ENCODE results near the gene NKAIN2.
"Not testable (repeated sequence)": the region's sequence is repeated elsewhere in the genome, so short reads cannot be mapped to it uniquely, and the experiment has no call there.

NKAIN2 gene

GRCh38 chr6:124464600-124464999, 660.9 kb downstream of the NKAIN2 start:
- H2BK5ac ChIP-seq (ENCODE audit: low read length); H2BK12ac ChIP-seq (ENCODE audit: low read length); H3K4me1 ChIP-seq (ENCODE audit: control insufficient read depth in 2 of 2, insufficient read depth in 1 of 2, low read depth in 1 of 2, low read length in 2 of 2); H3K14ac ChIP-seq (ENCODE audit: low read length); H2AK5ac ChIP-seq (ENCODE audit: low read depth, low read length); H2BK120ac ChIP-seq (ENCODE audit: low read depth, low read length); H3K4me2 ChIP-seq (ENCODE audit: insufficient read depth, low read length, poor library complexity, severe bottlenecking); H3K27me3 ChIP-seq (ENCODE audit: control insufficient read depth in 3 of 3, insufficient read depth in 3 of 3, low read depth in 1 of 3, low read length in 3 of 3); H3K4ac ChIP-seq (ENCODE audit: low read length); H2BK15ac ChIP-seq (ENCODE audit: low read length); H3K23ac ChIP-seq (ENCODE audit: low read depth, low read length, poor library complexity); H3K36me3 ChIP-seq (replicated peaks in 1 of 2; ENCODE audit: control insufficient read depth in 2 of 2, insufficient read depth in 2 of 2, low read length in 2 of 2); H2AFZ ChIP-seq (ENCODE audit: low read length); H4K91ac ChIP-seq (ENCODE audit: low read depth, low read length, poor library complexity); H3K27ac ChIP-seq (replicated peaks; ENCODE audit: low read length); DNase-seq (ENCODE audit: low spot score); H4K8ac ChIP-seq (ENCODE audit: low read depth, low read length); H3K79me1 ChIP-seq (ENCODE audit: low read depth, low read length); H3K4me3 ChIP-seq (ENCODE audit: low read length in 2 of 2); H3K18ac ChIP-seq (ENCODE audit: low read length); H3K9me3 ChIP-seq (replicated peaks in 1 of 2; ENCODE audit: control insufficient read depth in 2 of 2, insufficient read depth in 1 of 2, low read depth in 1 of 2, low read length in 2 of 2); H3K9ac ChIP-seq (ENCODE audit: low read depth, low read length, poor library complexity): not testable (repeated sequence)
- whole genome bisulfite sequencing, 2 donors (ENCODE audit: extremely low coverage in 2 of 2, insufficient read length in 2 of 2, insufficient replicate concordance in 1 of 2) = no CpG with 5 or more reads among the region's 2 CpGs

GRCh38 chr6:124466949-124467348, 663.3 kb downstream of the NKAIN2 start:
- H3K4me3 ChIP-seq (ENCODE audit: low read length in 2 of 2) = no peak overlapping the region
- H3K4me2 ChIP-seq (ENCODE audit: insufficient read depth, low read length, poor library complexity, severe bottlenecking) = no peak overlapping the region
- no peak overlapping the region for H3K4ac ChIP-seq (ENCODE audit: low read length)
- H2BK120ac ChIP-seq (ENCODE audit: low read depth, low read length) = no peak overlapping the region
- no peaks in the 10 kb centered on the region for H3K27me3 ChIP-seq (ENCODE audit: control insufficient read depth in 3 of 3, insufficient read depth in 3 of 3, low read depth in 1 of 3, low read length in 3 of 3)
- no peak overlapping the region for H4K91ac ChIP-seq (ENCODE audit: low read depth, low read length, poor library complexity)
- no peaks in the 10 kb centered on the region for H3K9me3 ChIP-seq (replicated peaks in 1 of 2; ENCODE audit: control insufficient read depth in 2 of 2, insufficient read depth in 1 of 2, low read depth in 1 of 2, low read length in 2 of 2)
- H3K4me1 ChIP-seq (ENCODE audit: control insufficient read depth in 2 of 2, insufficient read depth in 1 of 2, low read depth in 1 of 2, low read length in 2 of 2) = no peaks in the 10 kb centered on the region
- no peak overlapping the region for H3K18ac ChIP-seq (ENCODE audit: low read length)
- H2BK12ac ChIP-seq (ENCODE audit: low read length) = no peak overlapping the region
- H3K14ac ChIP-seq (ENCODE audit: low read length) = no peak overlapping the region
- no peak overlapping the region for H2BK5ac ChIP-seq (ENCODE audit: low read length)
- H4K8ac ChIP-seq (ENCODE audit: low read depth, low read length) = no peak overlapping the region
- no peak overlapping the region for H2AK5ac ChIP-seq (ENCODE audit: low read depth, low read length)
- no peak overlapping the region for H3K23ac ChIP-seq (ENCODE audit: low read depth, low read length, poor library complexity)
- WGBS, 2 donors (ENCODE audit: extremely low coverage in 2 of 2, insufficient read length in 2 of 2, insufficient replicate concordance in 1 of 2) = no CpG with 5 or more reads among the region's 2 CpGs
- H3K79me1 ChIP-seq (ENCODE audit: low read depth, low read length) = no peaks in the 10 kb centered on the region
- H2BK15ac ChIP-seq (ENCODE audit: low read length) = no peak overlapping the region
- no peak overlapping the region for H3K27ac ChIP-seq (replicated peaks; ENCODE audit: low read length)
- DNase-seq (ENCODE audit: low spot score) = no peak
- H2AFZ ChIP-seq (ENCODE audit: low read length) = no peak overlapping the region
- H3K36me3 ChIP-seq (replicated peaks in 1 of 2; ENCODE audit: control insufficient read depth in 2 of 2, insufficient read depth in 2 of 2, low read length in 2 of 2) = no peaks in the 10 kb centered on the region
- H3K9ac ChIP-seq (ENCODE audit: low read depth, low read length, poor library complexity) = no peak overlapping the region

GRCh38 chr6:124467366-124467765, 663.7 kb downstream of the NKAIN2 start:
- Histone ChIP-seq H3K18ac (ENCODE audit: low read length) (no peak overlapping the region), H2AK5ac (ENCODE audit: low read depth, low read length) (no peak overlapping the region), H2BK5ac (ENCODE audit: low read length) (no peak overlapping the region), H2AFZ (ENCODE audit: low read length) (no peak overlapping the region), H3K14ac (ENCODE audit: low read length) (no peak overlapping the region), H3K4me2 (ENCODE audit: insufficient read depth, low read length, poor library complexity, severe bottlenecking) (no peak overlapping the region), H2BK15ac (ENCODE audit: low read length) (no peak overlapping the region), H3K9me3 (replicated peaks in 1 of 2; ENCODE audit: control insufficient read depth in 2 of 2, insufficient read depth in 1 of 2, low read depth in 1 of 2, low read length in 2 of 2) (peaks cover 0 to 2% of the 10 kb centered on the region in 2 donors), H3K23ac (ENCODE audit: low read depth, low read length, poor library complexity) (no peak overlapping the region), H3K4me1 (ENCODE audit: control insufficient read depth in 2 of 2, insufficient read depth in 1 of 2, low read depth in 1 of 2, low read length in 2 of 2) (no peaks in the 10 kb centered on the region), H4K8ac (ENCODE audit: low read depth, low read length) (no peak overlapping the region), H3K27ac (replicated peaks; ENCODE audit: low read length) (no peak overlapping the region), H3K4me3 (ENCODE audit: low read length in 2 of 2) (no peak overlapping the region), H3K4ac (ENCODE audit: low read length) (no peak overlapping the region), H4K91ac (ENCODE audit: low read depth, low read length, poor library complexity) (no peak overlapping the region), H3K9ac (ENCODE audit: low read depth, low read length, poor library complexity) (no peak overlapping the region), H2BK12ac (ENCODE audit: low read length) (no peak overlapping the region), H3K36me3 (replicated peaks in 1 of 2; ENCODE audit: control insufficient read depth in 2 of 2, insufficient read depth in 2 of 2, low read length in 2 of 2) (no peaks in the 10 kb centered on the region), H3K79me1 (ENCODE audit: low read depth, low read length) (no peaks in the 10 kb centered on the region), H2BK120ac (ENCODE audit: low read depth, low read length) (no peak overlapping the region), H3K27me3 (ENCODE audit: control insufficient read depth in 3 of 3, insufficient read depth in 3 of 3, low read depth in 1 of 3, low read length in 3 of 3) (no peaks in the 10 kb centered on the region)
- DNase-seq (ENCODE audit: low spot score) = no peak
- no CpG with 5 or more reads among the region's 1 CpG for WGBS, 2 donors (ENCODE audit: extremely low coverage in 2 of 2, insufficient read length in 2 of 2, insufficient replicate concordance in 1 of 2)

GRCh38 chr6:124470803-124471202, 667.1 kb downstream of the NKAIN2 start:
- Histone ChIP-seq H3K79me1 (ENCODE audit: low read depth, low read length) (no peaks in the 10 kb centered on the region), H4K8ac (ENCODE audit: low read depth, low read length) (no peak overlapping the region), H3K9ac (ENCODE audit: low read depth, low read length, poor library complexity) (no peak overlapping the region), H3K4me2 (ENCODE audit: insufficient read depth, low read length, poor library complexity, severe bottlenecking) (no peak overlapping the region), H3K36me3 (replicated peaks in 1 of 2; ENCODE audit: control insufficient read depth in 2 of 2, insufficient read depth in 2 of 2, low read length in 2 of 2) (no peaks in the 10 kb centered on the region), H2BK120ac (ENCODE audit: low read depth, low read length) (no peak overlapping the region), H3K4me1 (ENCODE audit: control insufficient read depth in 2 of 2, insufficient read depth in 1 of 2, low read depth in 1 of 2, low read length in 2 of 2) (no peaks in the 10 kb centered on the region), H3K9me3 (replicated peaks in 1 of 2; ENCODE audit: control insufficient read depth in 2 of 2, insufficient read depth in 1 of 2, low read depth in 1 of 2, low read length in 2 of 2) (peaks cover 0 to 4% of the 10 kb centered on the region in 2 donors), H2AFZ (ENCODE audit: low read length) (no peak overlapping the region), H2AK5ac (ENCODE audit: low read depth, low read length) (no peak overlapping the region), H3K4ac (ENCODE audit: low read length) (no peak overlapping the region), H2BK5ac (ENCODE audit: low read length) (no peak overlapping the region), H3K4me3 (ENCODE audit: low read length in 2 of 2) (no peak overlapping the region), H3K14ac (ENCODE audit: low read length) (no peak overlapping the region), H3K27ac (replicated peaks; ENCODE audit: low read length) (no peak overlapping the region), H4K91ac (ENCODE audit: low read depth, low read length, poor library complexity) (no peak overlapping the region), H3K27me3 (ENCODE audit: control insufficient read depth in 3 of 3, insufficient read depth in 3 of 3, low read depth in 1 of 3, low read length in 3 of 3) (no peaks in the 10 kb centered on the region), H2BK12ac (ENCODE audit: low read length) (no peak overlapping the region), H3K23ac (ENCODE audit: low read depth, low read length, poor library complexity) (no peak overlapping the region), H3K18ac (ENCODE audit: low read length) (no peak overlapping the region), H2BK15ac (ENCODE audit: low read length) (no peak overlapping the region)
- DNase-seq (ENCODE audit: low spot score) = no peak
